ENCODE measurements around the gene ATP9A.
"Not testable (repeated sequence)": the region's sequence is repeated elsewhere in the genome, so short reads cannot be mapped to it uniquely, and the experiment has no call there.

The ATP9A gene

GRCh38 chr20:51578145-51578459 lies 190.1 kb downstream of the ATP9A start:
- DNase-seq (ENCODE audit: low read depth in 2 of 2), result no peak

- no peak for DNase-seq (ENCODE audit: low read depth in 2 of 2)
Measured at GRCh38 chr20:51577432-51578144, 190.6 kb downstream of the ATP9A start.

DNA sequence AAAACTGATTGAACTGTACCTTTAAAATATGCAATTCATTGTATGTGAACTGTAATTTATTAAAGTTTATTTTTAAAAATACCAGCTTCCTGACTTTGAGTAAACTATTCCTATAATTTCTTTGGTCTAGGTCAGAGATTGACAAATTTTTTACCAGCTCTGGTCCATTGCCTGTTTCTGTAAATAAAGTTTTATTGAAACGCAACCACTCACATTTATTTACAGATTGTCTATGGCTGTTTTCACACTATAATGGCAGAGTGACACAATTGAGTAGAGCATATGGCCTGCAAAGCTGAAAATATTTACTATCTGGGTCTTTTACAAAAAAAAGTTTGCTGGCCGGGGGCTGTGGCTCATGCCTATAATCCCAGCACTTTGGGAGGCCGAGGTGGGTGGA lies 192.7 kb downstream of the ATP9A start:
- no peak for DNase-seq (ENCODE audit: low read depth in 2 of 2)

- no peak for DNase-seq (ENCODE audit: low read depth in 2 of 2)
Measured at GRCh38 chr20:51574248-51575033, 193.7 kb downstream of the ATP9A start.

DNA sequence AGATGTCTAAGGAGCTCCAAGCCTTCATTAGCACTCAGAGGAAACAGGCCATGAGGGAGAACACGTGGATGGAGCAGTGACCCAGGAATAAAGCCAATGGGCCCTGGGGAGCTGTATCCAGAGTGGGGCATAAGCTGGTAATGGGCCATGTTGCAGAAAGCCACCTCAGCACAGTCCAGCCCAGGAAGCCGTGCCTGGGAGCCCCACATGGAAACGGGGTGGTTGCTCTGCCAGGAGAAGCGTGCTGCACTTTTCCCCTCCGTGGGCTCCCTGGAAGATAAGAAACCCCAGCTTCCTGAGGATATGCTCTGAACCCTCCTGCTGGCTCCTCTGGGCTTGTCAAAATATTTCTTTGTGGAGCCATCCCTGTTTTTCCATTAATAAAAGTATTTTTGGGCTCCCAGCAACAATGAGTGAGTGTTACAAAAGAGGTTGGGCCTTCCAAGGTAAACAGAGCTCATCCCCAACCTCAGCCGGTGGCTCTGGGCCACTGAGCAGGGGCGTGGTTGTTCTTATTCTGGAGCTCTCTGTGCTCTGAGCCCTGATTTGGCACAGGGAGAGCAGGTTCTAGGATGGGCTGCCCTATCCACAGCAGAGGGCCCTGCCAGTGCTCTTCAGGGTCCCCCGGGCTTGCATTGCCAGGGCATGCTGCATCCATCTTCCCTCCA lies 194.5 kb downstream of the ATP9A start:
- no peak for DNase-seq (ENCODE audit: low read depth in 2 of 2)

DNA sequence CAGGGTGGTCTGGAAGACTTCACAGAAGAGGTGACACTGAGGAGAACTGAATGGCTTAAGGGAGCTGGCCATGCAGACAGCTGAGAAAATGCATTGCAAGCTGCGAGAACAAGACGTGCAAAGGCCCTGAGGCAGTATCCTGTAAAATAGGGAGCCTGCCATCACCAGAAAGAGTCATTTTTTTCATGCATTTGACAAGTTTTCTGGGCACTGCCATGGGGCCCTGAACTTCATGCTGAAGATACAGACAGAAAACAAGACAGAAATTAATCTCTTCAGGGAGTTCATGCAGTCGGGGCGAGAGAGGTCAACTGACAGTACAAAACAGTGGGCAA lies 196.8 kb downstream of the ATP9A start:
- no peak for DNase-seq (ENCODE audit: low read depth in 2 of 2)

DNA sequence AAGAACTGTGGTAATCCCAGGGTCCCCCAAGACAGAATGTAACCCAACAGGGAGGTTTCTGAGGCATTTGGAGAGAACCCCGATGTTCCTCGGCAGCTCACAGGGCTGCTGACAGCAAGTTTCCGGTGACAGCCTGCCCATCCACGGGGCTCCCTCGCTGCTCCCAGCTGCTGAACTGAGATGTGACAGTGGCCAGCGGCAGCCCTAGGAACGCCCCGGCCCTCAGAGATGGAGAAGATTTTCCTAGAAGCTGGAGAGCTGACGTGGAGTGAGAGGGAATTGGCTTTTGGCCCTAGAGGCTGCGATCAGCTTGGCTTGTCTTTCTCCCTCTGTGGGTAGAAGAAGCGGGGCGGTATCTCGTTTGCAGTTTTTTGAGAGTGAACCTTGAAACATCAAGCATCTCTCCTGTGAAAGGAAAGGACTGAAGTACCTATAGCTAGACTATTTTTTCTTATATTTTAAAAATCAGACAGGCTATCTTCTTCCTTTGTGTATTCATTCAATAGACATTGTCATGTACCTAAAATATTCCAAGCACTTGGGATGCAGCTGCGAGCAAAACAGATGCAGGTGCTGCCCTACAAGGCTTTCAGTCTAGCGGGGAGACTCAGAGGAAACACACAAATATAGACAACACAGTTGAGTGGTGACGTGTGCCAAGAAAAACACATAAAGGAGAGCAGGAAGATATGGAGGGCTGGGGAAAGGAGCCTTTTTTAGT lies 197.3 kb downstream of the ATP9A start:
- no peak for DNase-seq (ENCODE audit: low read depth in 2 of 2)

DNA sequence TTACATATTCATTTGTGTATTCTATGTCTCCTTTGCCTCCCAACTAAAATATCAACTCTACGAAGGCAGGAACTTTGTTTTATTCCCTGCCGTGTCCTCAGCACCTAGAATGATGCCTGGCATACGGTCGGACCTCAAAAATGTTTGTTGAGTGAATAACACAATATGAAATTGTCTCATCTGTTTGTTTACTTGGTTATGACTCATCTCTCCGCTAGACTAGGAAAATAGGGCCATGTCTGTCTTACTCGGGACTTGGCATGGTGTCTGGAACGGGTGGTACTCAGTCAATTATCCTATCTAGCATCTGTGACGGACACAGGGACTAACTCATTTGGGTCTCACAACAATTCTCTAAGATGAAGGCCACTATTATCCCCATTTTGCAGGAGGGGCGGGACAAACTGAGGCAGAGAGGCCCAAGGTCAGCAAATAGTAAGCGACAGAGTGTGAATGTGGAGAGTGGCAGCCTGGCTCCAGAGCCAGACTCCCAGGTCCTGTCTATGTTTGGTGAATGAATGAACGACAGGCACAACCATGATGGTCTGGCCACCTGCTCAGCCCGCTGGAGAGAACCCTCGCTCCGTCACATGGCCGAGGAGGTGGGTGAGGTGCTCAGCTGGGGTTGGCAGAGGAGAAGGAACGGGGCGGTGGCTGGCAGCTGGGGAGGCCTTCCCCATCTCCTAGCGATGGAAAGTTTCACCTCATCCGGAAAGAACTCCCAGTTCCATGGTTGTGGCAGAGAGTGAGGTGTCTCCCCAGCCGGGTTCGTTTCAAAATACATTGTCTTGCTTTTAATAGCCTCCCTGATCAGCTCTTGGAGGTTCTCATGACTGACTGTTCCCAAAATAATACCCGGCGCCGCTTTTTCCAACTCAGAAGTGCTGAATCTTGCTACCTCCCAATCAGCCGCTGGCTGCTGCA lies 198.1 kb downstream of the ATP9A start:
- DNase-seq (ENCODE audit: low read depth in 2 of 2), result no peak

- not testable (repeated sequence) for DNase-seq (ENCODE audit: low read depth in 2 of 2)
Measured at GRCh38 chr20:51568533-51568932, 199.7 kb downstream of the ATP9A start.

DNA sequence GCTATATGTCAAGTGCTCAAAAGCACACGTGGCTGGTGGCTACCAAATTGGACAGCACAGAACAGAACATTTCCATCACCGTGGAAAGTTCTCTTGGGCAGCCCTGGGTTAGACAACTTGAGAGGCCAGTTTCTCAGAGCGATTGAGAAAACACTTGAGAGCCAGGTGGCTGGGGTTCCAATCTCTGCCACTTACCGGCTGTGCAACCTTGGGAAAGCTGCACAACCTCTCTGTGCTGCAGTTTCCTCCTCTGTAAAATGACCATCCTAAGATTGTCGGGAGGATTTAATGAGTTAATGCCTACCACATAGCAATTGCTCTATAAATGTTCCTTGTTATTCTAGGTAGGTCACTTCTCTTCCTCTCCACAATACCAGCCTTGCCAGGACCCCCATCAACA lies 200.6 kb downstream of the ATP9A start:
- DNase-seq (ENCODE audit: low read depth in 2 of 2), result no peak

- no peak for DNase-seq (ENCODE audit: low read depth in 2 of 2)
Measured at GRCh38 chr20:51566594-51566993, 201.6 kb downstream of the ATP9A start.

DNA sequence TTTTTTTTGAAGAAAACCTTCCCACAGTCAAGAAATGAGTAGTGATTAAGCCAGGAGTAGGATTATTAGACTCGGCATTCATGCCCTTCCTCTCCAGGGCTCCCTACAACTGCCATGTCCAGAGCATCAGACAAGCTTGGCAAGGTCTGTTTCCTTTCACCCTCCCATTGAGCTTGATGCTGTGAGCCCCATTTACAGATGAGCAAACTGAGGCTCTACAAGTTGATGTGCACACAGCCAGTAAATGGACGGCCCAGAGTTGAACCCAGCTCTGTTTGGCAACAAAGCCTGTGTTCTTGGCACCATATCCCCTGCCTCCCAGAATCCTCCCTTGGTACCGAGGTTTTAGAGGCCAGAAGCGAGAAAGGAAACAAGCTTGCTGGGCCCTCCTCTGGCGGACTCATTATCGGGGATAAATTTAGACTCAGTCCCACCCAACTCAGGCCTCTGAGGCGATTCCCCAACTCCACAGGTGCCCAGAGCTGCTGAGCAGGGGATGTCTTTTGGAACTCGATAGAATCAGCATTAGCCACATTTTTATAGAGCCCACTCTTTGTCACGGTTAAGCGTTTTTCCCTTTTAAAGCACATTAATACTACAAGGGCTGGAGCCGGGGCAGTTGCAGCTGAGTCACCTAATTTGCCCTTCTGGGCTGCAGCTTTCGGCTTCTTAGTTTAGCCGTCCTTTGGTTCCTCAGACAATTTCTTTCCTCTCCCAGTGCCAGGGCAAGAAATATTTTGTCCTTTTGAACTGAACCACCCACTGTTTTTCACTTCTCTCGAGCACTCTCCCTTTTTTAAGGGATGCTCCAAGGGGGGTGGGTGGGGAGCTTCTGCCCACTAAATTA lies 202.7 kb downstream of the ATP9A start:
- no peak for DNase-seq (ENCODE audit: low read depth in 2 of 2)

DNA sequence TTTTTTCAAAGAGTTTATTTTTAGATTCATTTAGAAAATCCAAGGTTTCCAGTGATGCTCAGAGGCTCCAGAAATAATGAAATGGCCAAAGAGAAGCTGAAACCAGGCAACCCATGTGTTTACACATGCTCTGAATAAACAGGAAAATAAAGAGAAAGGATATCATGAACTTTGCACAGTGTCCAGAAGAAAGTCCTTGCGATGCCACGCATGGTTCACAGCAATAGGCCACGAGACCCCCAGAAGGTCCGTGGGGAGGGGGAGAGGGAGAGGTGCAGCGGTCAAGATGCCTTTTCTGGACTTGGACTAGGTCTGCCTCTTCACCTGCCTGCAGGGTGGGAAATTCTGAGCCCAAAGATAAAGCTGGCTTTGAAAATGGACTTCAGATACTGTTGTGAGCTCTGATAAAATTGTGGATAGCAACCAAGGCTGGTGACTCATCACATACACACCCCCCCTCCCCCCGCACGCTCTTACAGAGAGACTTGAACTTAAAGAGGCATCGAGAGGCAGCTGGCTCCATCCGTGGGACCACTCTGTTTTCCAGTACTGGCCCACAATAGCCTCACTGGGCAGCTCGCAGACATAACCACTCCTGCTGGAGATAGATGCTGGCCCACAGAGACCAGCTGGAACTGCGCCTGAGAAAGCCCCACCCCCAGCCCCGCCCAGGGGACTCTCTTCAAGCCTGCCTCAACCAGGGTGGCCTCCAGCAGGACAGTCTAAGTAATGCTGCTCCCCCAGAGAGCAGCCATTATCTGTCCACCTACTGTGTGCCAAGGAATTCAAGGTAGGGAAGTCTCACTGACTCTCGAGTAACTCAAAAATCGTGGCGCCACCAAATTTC lies 204.5 kb downstream of the ATP9A start:
- DNase-seq (ENCODE audit: low read depth in 2 of 2), result no peak

- DNase-seq (ENCODE audit: low read depth in 2 of 2), result no peak
Measured at GRCh38 chr20:51563174-51563485, 205.1 kb downstream of the ATP9A start.

- DNase-seq (ENCODE audit: low read depth in 2 of 2), result no peak
Measured at GRCh38 chr20:51562332-51563173, 205.6 kb downstream of the ATP9A start.

GRCh38 chr20:51562027-51562331 lies 206.2 kb downstream of the ATP9A start:
- no peak for DNase-seq (ENCODE audit: low read depth in 2 of 2)

DNA sequence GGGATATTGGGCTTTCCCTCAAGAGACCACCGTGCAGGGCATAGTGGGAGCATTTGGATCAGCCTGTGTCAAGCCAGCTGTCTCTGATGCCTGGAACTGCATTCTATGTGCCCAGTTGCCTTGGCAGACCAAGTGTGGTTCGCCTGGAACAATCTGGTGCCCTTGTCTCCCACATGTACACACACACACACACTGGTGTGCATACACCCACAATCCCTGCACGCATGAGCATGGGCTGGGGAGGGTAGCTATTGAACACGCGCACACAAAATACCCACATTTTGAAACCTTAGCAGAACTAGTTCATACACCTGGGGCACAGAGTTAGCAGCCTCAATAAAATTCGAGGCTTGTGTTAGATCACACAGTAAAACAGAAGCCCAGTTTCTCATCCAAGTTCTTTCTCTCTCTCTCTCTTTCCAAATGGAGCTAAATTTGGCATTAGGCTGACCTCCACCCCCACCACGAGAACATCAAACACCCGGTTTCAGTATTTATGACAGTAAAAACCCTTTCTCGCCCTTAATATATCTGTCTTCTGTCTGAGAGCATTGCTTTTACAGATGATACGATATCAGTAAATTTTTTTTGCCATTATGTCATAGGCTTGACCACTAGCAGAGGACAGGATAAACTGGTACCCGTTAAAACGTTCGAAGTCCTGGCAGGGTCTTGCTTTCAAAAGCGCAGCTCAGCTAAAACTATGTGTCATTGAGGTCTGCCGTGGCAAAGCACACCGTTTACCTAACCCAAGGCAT lies 207.5 kb downstream of the ATP9A start:
- no peak for DNase-seq (ENCODE audit: low read depth in 2 of 2)

- DNase-seq (ENCODE audit: low read depth in 2 of 2), result no peak
Measured at GRCh38 chr20:51560042-51560441, 208.1 kb downstream of the ATP9A start.

Measured in stimulated activated CD8-positive, alpha-beta memory T cell treated with anti-CD3 and anti-CD28 coated beads, Interleukin-7, amount 100 ng/mL, for 4 hours (primary cell).